Natural killer cell (primary cell): Measurements from ENCODE around the gene ARL14EPL. TPM values are rescaled to one million over a fixed set of nuclear protein-coding genes. Genes with fewer than 3 reads are reported as not detected.

Experiments used
- ATAC-seq, 3 donors: fragments of 150-1000 bp in 2 of 3; fragments of 200-7000 bp in 1 of 3; cut with Tn5 transposase; 1 replicate in 1 of 3; 2 replicates in 2 of 3; pipeline ENCODE4 v1.10.0; 2021; ENCODE audit warnings: mild to moderate bottlenecking in 2 of 3, moderate library complexity in 2 of 3
- DNase-seq, 2 donors: peaks; one replicate each; pipeline versions ENCODE4 v3.0.0 to v3.0.0-alpha.2; 2013 to 2021; ENCODE audit warnings: mixed read lengths in 1 of 2
- H3K27ac ChIP-seq: one replicate; pipeline ENCODE4 v1.5.1; 2013; ENCODE audit warnings: mild to moderate bottlenecking, low read length
- H3K27me3 ChIP-seq: one replicate; pipeline ENCODE4 v1.6.1; 2013; ENCODE audit warnings: low read length; ENCODE audit not compliant: control insufficient read depth, insufficient read depth
- H3K36me3 ChIP-seq: one replicate; pipeline ENCODE4 v1.6.1; 2013; ENCODE audit warnings: low read length; ENCODE audit not compliant: control insufficient read depth, insufficient read depth
- H3K4me1 ChIP-seq: one replicate; pipeline ENCODE4 v1.6.1; 2013; ENCODE audit warnings: low read length; ENCODE audit not compliant: control insufficient read depth, insufficient read depth
- H3K4me3 ChIP-seq: one replicate; pipeline ENCODE4 v1.5.1; 2013; ENCODE audit warnings: low read length
- H3K9me3 ChIP-seq: one replicate; pipeline ENCODE4 v1.6.1; 2013; ENCODE audit warnings: low read length; ENCODE audit not compliant: control insufficient read depth, insufficient read depth
- H3K27ac Mint-ChIP-seq, 2 donors: one replicate each; pipeline ENCODE4 v1.8.0; 2022; ENCODE audit warnings: mild to moderate bottlenecking in 2 of 2, mixed read lengths in 2 of 2, moderate library complexity in 1 of 2
- H3K27me3 Mint-ChIP-seq, 2 donors: one replicate each; pipeline ENCODE4 v1.8.0; 2022; ENCODE audit warnings: low read depth in 2 of 2, mixed read lengths in 2 of 2
- H3K36me3 Mint-ChIP-seq: one replicate; pipeline ENCODE4 v1.8.0; 2022; ENCODE audit warnings: mixed read lengths
- H3K4me1 Mint-ChIP-seq, 2 donors: one replicate each; pipeline ENCODE4 v1.8.0; 2022; ENCODE audit warnings: mixed read lengths in 2 of 2
- H3K4me3 Mint-ChIP-seq: one replicate; pipeline ENCODE4 v1.8.0; 2022; ENCODE audit warnings: mild to moderate bottlenecking, moderate library complexity, mixed read lengths
- H3K9me3 Mint-ChIP-seq, 2 donors: one replicate each; pipeline ENCODE4 v1.8.0; 2022; ENCODE audit warnings: mixed read lengths in 2 of 2
- CTCF ChIP-seq: fragments of 200-600 bp; IDR thresholded peaks from one replicate; pipeline ENCODE4 v1.8.0; 2022; ENCODE audit warnings: antibody characterized with exemption
- WGBS: methylation state at CpG from one replicate; pipeline ENCODE4 v1.1.7; 2013; ENCODE audit warnings: missing lambda C conversion rate; ENCODE audit not compliant: insufficient coverage; 5-methylcytosine and 5-hydroxymethylcytosine counted together
- intact Hi-C: fragments of 100-400 bp; cut with micrococcal nuclease; formaldehyde crosslinking; loops from one replicate; pipeline ENCODE4 v1.14.2; 2022
- total RNA-seq, 4 donors: library from RNA; stranded (reverse); fragments of 120-200 nt in 1 of 4; gene quantifications; one replicate each; pipeline versions ENCODE4 v1.2.3 to v1.2.4, GENCODE V29; 2013 to 2022

The ARL14EPL gene
- total RNA-seq, 3 donors from 2014 or later (not counting 1 experiment from before 2014, with no cell fraction given), result not detected

- H3K4me3 ChIP-seq, result no peak overlapping the region
- intact Hi-C loops, result no loop called here
- no peak overlapping the region for H3K4me3 Mint-ChIP-seq
- H3K4me1 Mint-ChIP-seq, result no peaks in the 10 kb centered on the region
- no peaks in the 10 kb centered on the region for H3K9me3 ChIP-seq
- no peaks in the 10 kb centered on the region for H3K9me3 Mint-ChIP-seq
- TF ChIP-seq CTCF, result no peak
- H3K4me1 ChIP-seq, result no peaks in the 10 kb centered on the region
- WGBS, result 83% methylated on average over 1 of the region's 2 CpGs
- no peaks in the 10 kb centered on the region for H3K27me3 ChIP-seq
- H3K27me3 Mint-ChIP-seq, result peaks cover 8 to 14% of the 10 kb centered on the region in 2 donors
- ATAC-seq, result no peak
- DNase-seq, result no peak
- H3K27ac ChIP-seq, result no peak overlapping the region
- H3K36me3 Mint-ChIP-seq, result no peaks in the 10 kb centered on the region
- no peaks in the 10 kb centered on the region for H3K36me3 ChIP-seq
- no peak overlapping the region for H3K27ac Mint-ChIP-seq
These were observed 44.3 kb upstream of the ARL14EPL start for GRCh38 chr5:115988002-115988401.

- H3K4me1 Mint-ChIP-seq, result no peaks in the 10 kb centered on the region
- Histone ChIP-seq H3K27ac (no peak overlapping the region), H3K4me1 (no peaks in the 10 kb centered on the region), H3K9me3 (no peaks in the 10 kb centered on the region), H3K27me3 (peaks cover 4% of the 10 kb centered on the region), H3K4me3 (no peak overlapping the region), H3K36me3 (no peaks in the 10 kb centered on the region)
- no peak for TF ChIP-seq CTCF
- 40% methylated on average over 2 of the region's 5 CpGs for WGBS
- peaks cover 19 to 22% of the 10 kb centered on the region in 2 donors for H3K27me3 Mint-ChIP-seq
- H3K9me3 Mint-ChIP-seq, result no peaks in the 10 kb centered on the region
- no peak overlapping the region for H3K4me3 Mint-ChIP-seq
- no peak for ATAC-seq
- no peak for DNase-seq
- H3K36me3 Mint-ChIP-seq, result no peaks in the 10 kb centered on the region
- intact Hi-C loops, result no loop called here
- no peak overlapping the region for H3K27ac Mint-ChIP-seq
These were observed 39.4 kb upstream of the ARL14EPL start for GRCh38 chr5:115992848-115993350.

GRCh38 chr5:115995351-115995750 lies 36.9 kb upstream of the ARL14EPL start:
- Mint-ChIP-seq H3K27me3 (peaks cover 19 to 22% of the 10 kb centered on the region in 2 donors), H3K4me3 (no peak overlapping the region), H3K9me3 (no peaks in the 10 kb centered on the region), H3K36me3 (no peaks in the 10 kb centered on the region), H3K27ac (no peak overlapping the region), H3K4me1 (no peaks in the 10 kb centered on the region)
- no peak for DNase-seq
- intact Hi-C loops, result no loop called here
- H3K4me1 ChIP-seq, result no peaks in the 10 kb centered on the region
- WGBS, result 84% methylated on average over 6 of the region's 6 CpGs
- H3K9me3 ChIP-seq, result no peaks in the 10 kb centered on the region
- H3K27ac ChIP-seq, result no peak overlapping the region
- no peak for ATAC-seq
- no peaks in the 10 kb centered on the region for H3K36me3 ChIP-seq
- H3K4me3 ChIP-seq, result no peak overlapping the region
- peaks cover 6% of the 10 kb centered on the region for H3K27me3 ChIP-seq
- no peak for TF ChIP-seq CTCF
